PC-9 (cell line): ENCODE results near the gene XPO6.

Experiments
- EZH2 ChIP-seq: fragments of 200-600 bp; sonication (generic); IDR thresholded peaks from 2 replicates; pipeline ENCODE4 v1.8.0; 2017; ENCODE audit warnings: antibody characterized with exemption, low read depth
- TF ChIP-seq, protein P1 (sequence below): fragments of 200-600 bp; sonication (generic); conservative IDR thresholded peaks from 2 replicates; pipeline ENCODE4 v1.6.1; 2017; ENCODE audit warnings: mixed run types, antibody characterized with exemption, mild to moderate bottlenecking, moderate library complexity

DNA sequence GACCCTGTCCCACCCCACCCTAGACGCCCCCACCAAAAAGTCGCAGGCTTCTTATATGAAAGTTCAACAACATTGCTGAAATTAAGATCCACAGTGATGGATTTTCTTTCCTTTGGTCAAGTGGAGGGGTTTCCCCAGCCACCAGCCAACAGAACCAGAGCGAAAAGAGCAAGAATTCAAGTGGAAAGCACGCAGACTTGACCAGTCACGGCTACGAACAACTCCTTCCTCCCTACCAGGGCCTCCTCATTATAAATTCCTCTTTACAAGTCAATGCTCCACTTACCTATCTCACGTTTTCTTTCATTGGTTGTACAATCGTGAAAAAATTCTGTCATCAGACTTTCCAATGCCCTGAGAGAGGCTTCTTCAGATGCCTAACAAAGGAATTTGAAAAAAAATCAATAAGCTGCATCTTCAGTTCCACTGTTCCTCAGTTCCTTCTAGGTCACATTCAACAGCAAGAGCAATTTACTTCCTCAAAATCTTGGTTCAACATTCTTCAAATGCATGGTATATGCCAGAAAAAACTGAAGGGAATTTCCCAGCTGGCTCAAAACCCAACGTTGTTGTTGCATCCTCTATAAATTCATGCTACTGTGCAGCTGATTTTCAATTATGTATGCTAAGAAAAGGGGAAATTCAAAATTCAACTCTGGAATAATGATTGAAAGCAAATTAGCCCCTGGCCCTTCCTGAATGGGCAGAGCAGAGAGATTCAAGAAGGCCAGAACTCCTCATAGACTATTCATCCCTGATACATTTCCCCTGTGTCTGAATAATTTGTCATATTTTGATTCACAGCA lies 30.9 kb downstream of the XPO6 start:
- TF ChIP-seq, protein P1, sequence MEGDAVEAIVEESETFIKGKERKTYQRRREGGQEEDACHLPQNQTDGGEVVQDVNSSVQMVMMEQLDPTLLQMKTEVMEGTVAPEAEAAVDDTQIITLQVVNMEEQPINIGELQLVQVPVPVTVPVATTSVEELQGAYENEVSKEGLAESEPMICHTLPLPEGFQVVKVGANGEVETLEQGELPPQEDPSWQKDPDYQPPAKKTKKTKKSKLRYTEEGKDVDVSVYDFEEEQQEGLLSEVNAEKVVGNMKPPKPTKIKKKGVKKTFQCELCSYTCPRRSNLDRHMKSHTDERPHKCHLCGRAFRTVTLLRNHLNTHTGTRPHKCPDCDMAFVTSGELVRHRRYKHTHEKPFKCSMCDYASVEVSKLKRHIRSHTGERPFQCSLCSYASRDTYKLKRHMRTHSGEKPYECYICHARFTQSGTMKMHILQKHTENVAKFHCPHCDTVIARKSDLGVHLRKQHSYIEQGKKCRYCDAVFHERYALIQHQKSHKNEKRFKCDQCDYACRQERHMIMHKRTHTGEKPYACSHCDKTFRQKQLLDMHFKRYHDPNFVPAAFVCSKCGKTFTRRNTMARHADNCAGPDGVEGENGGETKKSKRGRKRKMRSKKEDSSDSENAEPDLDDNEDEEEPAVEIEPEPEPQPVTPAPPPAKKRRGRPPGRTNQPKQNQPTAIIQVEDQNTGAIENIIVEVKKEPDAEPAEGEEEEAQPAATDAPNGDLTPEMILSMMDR, result no peak
- TF ChIP-seq EZH2, result no peak
